Measurements from ENCODE around the gene TMEM232. TPM values are rescaled to one million over a fixed set of nuclear protein-coding genes. Genes with fewer than 3 reads are reported as not detected.

Gene TMEM232
- total RNA-seq, 1 experiment from 2014 or later: 0.21 TPM

GRCh38 chr5:110377361-110377760 is 349.1 kb downstream of the TMEM232 start:
- ATAC-seq: no peak
- no peak for TF ChIP-seq CTCF (IDR thresholded peaks at IDR 0.05)
- TF ChIP-seq SIN3A (IDR thresholded peaks at IDR 0.05; ENCODE audit: borderline replicate concordance, insufficient read depth, low read depth, low read length): no peak
- TF ChIP-seq POLR2AphosphoS5 (IDR thresholded peaks at IDR 0.05; ENCODE audit: low read depth, low read length): no peak
- no peak for TF ChIP-seq TCF7L2 (IDR thresholded peaks at IDR 0.05; ENCODE audit: low read depth, low read length)
- no peak for TF ChIP-seq REST (IDR thresholded peaks at IDR 0.05; ENCODE audit: insufficient read depth in 1 of 2, low read depth in 2 of 2, low read length in 1 of 2)
- POLR2A ChIA-PET: no interaction called here
- BruUV-seq (replicated peaks): no TSS peak
- Histone ChIP-seq H3K4me1 (ENCODE audit: control insufficient read depth, insufficient read depth, low read length) (no peaks in the 10 kb centered on the region), H3K27me3 (ENCODE audit: control insufficient read depth, insufficient read depth, low read length) (no peaks in the 10 kb centered on the region), H3K27ac (ENCODE audit: low read length) (no peak overlapping the region), H3K4me3 (ENCODE audit: low read depth in 2 of 2, low read length in 2 of 2) (no peak overlapping the region), H3K9me3 (ENCODE audit: control insufficient read depth, insufficient read depth, low read depth, low read length) (no peaks in the 10 kb centered on the region), H3K36me3 (ENCODE audit: control insufficient read depth, insufficient read depth, low read length) (no peaks in the 10 kb centered on the region)
- intact Hi-C loops (cut with micrococcal nuclease; ENCODE audit: unreplicated experiment) (no loop called here), in situ Hi-C loops (cut with HindIII; ENCODE audit: low pct_unique_long_range_greater_than_20kb, low sequenced_read_pairs) (no loop called here)
- CTCF ChIA-PET: no interaction called here
- DNase-seq (ENCODE audit: low read depth, low spot score): no peak

GRCh38 chr5:110376281-110376951 is 350.1 kb downstream of the TMEM232 start:
- ATAC-seq: no peak
- no TSS peak for BruUV-seq (replicated peaks)

More at GRCh38 chr5:110376281-110376951, 350.1 kb downstream of the TMEM232 start:
- no peaks in the 10 kb centered on the region for H3K27me3 ChIP-seq (ENCODE audit: control insufficient read depth, insufficient read depth, low read length)
- no peaks in the 10 kb centered on the region for H3K4me1 ChIP-seq (ENCODE audit: control insufficient read depth, insufficient read depth, low read length)
- CTCF ChIA-PET: interaction anchor here (0.6 kb wide), 1 partner anchor 23 kb away, joined by 3 read pairs; no protein-coding TSS in a partner anchor
- no peak overlapping the region for H3K4me3 ChIP-seq (ENCODE audit: low read depth in 2 of 2, low read length in 2 of 2)
- POLR2A ChIA-PET: no interaction called here
- no peaks in the 10 kb centered on the region for H3K36me3 ChIP-seq (ENCODE audit: control insufficient read depth, insufficient read depth, low read length)
- no peak overlapping the region for H3K27ac ChIP-seq (ENCODE audit: low read length)
- no peaks in the 10 kb centered on the region for H3K9me3 ChIP-seq (ENCODE audit: control insufficient read depth, insufficient read depth, low read depth, low read length)
- DNase-seq (ENCODE audit: low read depth, low spot score): no peak
- no peak for TF ChIP-seq TCF7L2 (IDR thresholded peaks at IDR 0.05; ENCODE audit: low read depth, low read length)
- TF ChIP-seq CTCF (IDR thresholded peaks at IDR 0.05): no peak
- TF ChIP-seq REST (IDR thresholded peaks at IDR 0.05; ENCODE audit: insufficient read depth in 1 of 2, low read depth in 2 of 2, low read length in 1 of 2): no peak
- no peak for TF ChIP-seq POLR2AphosphoS5 (IDR thresholded peaks at IDR 0.05; ENCODE audit: low read depth, low read length)
- no peak for TF ChIP-seq SIN3A (IDR thresholded peaks at IDR 0.05; ENCODE audit: borderline replicate concordance, insufficient read depth, low read depth, low read length)
- intact Hi-C loops (cut with micrococcal nuclease; ENCODE audit: unreplicated experiment): no loop called here
- in situ Hi-C loops (cut with HindIII; ENCODE audit: low pct_unique_long_range_greater_than_20kb, low sequenced_read_pairs): no loop called here

Data from Panc1 (cell line).